HepG2 (cell line): ENCODE results near the gene NATD1. TPM values are rescaled to one million over a fixed set of nuclear protein-coding genes. Genes with fewer than 3 reads are reported as not detected.

Experiments
- HMG20B ChIP-seq: conservative IDR thresholded peaks from 2 replicates; pipeline ENCODE4 v1.6.1; 2016; ENCODE audit warnings: missing genetic modification reagents, missing compliant biosample characterization
- NCOA1 ChIP-seq: sonication (generic); formaldehyde crosslinking; IDR thresholded peaks from 2 replicates; pipeline ENCODE4 v1.9.0; 2021; ENCODE audit warnings: missing genetic modification reagents
- ONECUT2 ChIP-seq: sonication (generic); formaldehyde crosslinking; IDR thresholded peaks from 2 replicates; pipeline ENCODE4 v1.4.0; 2020; ENCODE audit warnings: missing genetic modification reagents
- REPIN1 ChIP-seq: sonication (generic); formaldehyde crosslinking; IDR thresholded peaks from 2 replicates; pipeline ENCODE4 v1.8.0; 2022; ENCODE audit warnings: missing genetic modification reagents, low read depth, mild to moderate bottlenecking, borderline replicate concordance
- SIX1 ChIP-seq: sonication (generic); formaldehyde crosslinking; IDR thresholded peaks from 2 replicates; pipeline ENCODE4 v1.4.0; 2020; ENCODE audit warnings: missing genetic modification reagents, borderline replicate concordance
- ZMAT5 ChIP-seq: sonication (generic); formaldehyde crosslinking; IDR thresholded peaks from 2 replicates; pipeline ENCODE4 v1.5.0; 2020; ENCODE audit warnings: mild to moderate bottlenecking, low read depth, missing genetic modification reagents, borderline replicate concordance
- ZNF460 ChIP-seq: sonication (generic); formaldehyde crosslinking; IDR thresholded peaks from 2 replicates; pipeline ENCODE4 v1.5.1; 2020; ENCODE audit warnings: missing genetic modification reagents, mild to moderate bottlenecking, borderline replicate concordance
- ZNF609 ChIP-seq: sonication (generic); formaldehyde crosslinking; IDR thresholded peaks from 2 replicates; pipeline ENCODE4 v1.4.0; 2020; ENCODE audit warnings: mild to moderate bottlenecking, missing genetic modification reagents, borderline replicate concordance
- ZNF614 ChIP-seq: IDR thresholded peaks from 2 replicates; pipeline ENCODE4 v1.6.1; 2018; ENCODE audit warnings: missing biosample characterization, missing genetic modification reagents, inconsistent platforms, borderline replicate concordance
- ZNF724P ChIP-seq: sonication (generic); formaldehyde crosslinking; IDR thresholded peaks from 2 replicates; pipeline ENCODE4 v1.8.0; 2022; ENCODE audit warnings: missing genetic modification reagents, borderline replicate concordance
- ZNF83 ChIP-seq: sonication (generic); formaldehyde crosslinking; IDR thresholded peaks from 2 replicates; pipeline ENCODE4 v1.4.0; 2020; ENCODE audit warnings: missing genetic modification reagents, mild to moderate bottlenecking, borderline replicate concordance
- ZNF850 ChIP-seq: sonication (generic); formaldehyde crosslinking; conservative IDR thresholded peaks from 2 replicates; pipeline ENCODE4 v1.9.0; 2021; ENCODE audit warnings: mild to moderate bottlenecking, missing genetic modification reagents
- ZSCAN31 ChIP-seq: sonication (generic); formaldehyde crosslinking; IDR thresholded peaks from 2 replicates; pipeline ENCODE4 v1.5.0; 2020; ENCODE audit warnings: low read depth, mild to moderate bottlenecking, missing genetic modification reagents
- polyA plus RNA-seq, 8 experiments: library from polyadenylated mRNA; depleted of rRNA in 3 of 8; stranded (reverse) in 7 of 8; unstranded in 1 of 8; fragments of >200 nt; fragmentation: Illumina TruSeq in 4 of 8; extraction: Trizol in 4 of 8; gene quantifications; 2 replicates each; pipeline versions ENCODE4 v1.2.1 to v1.2.3, GENCODE V29; 2011 to 2016; ENCODE audit warnings: low read depth in 4 of 8, missing spikeins in 1 of 8, mixed read lengths in 1 of 8; ENCODE audit not compliant: insufficient read depth in 1 of 8
- total RNA-seq, 5 experiments: library from RNA; depleted of rRNA; stranded (reverse); fragments of >200 nt; fragmentation: Illumina TruSeq; extraction: Trizol; gene quantifications; 2 replicates each; pipeline ENCODE4 v1.2.3, GENCODE V29; 2016; ENCODE audit warnings: low read depth in 1 of 5
- TF ChIP-seq, protein P1 (sequence below): sonication (generic); formaldehyde crosslinking; IDR thresholded peaks from 2 replicates; pipeline ENCODE4 v1.4.0; 2020; ENCODE audit warnings: missing genetic modification reagents, borderline replicate concordance
- TF ChIP-seq, protein P2 (sequence below): sonication (generic); formaldehyde crosslinking; IDR thresholded peaks from 2 replicates; pipeline ENCODE4 v1.5.0; 2020; ENCODE audit warnings: mild to moderate bottlenecking, missing genetic modification reagents

NATD1 gene
- total and polyA plus RNA-seq, 2 of the 13 experiments (the other 11 are each of a cell fraction or from before 2014, with no cell fraction given): 0.31 to 2.3 TPM

DNA sequence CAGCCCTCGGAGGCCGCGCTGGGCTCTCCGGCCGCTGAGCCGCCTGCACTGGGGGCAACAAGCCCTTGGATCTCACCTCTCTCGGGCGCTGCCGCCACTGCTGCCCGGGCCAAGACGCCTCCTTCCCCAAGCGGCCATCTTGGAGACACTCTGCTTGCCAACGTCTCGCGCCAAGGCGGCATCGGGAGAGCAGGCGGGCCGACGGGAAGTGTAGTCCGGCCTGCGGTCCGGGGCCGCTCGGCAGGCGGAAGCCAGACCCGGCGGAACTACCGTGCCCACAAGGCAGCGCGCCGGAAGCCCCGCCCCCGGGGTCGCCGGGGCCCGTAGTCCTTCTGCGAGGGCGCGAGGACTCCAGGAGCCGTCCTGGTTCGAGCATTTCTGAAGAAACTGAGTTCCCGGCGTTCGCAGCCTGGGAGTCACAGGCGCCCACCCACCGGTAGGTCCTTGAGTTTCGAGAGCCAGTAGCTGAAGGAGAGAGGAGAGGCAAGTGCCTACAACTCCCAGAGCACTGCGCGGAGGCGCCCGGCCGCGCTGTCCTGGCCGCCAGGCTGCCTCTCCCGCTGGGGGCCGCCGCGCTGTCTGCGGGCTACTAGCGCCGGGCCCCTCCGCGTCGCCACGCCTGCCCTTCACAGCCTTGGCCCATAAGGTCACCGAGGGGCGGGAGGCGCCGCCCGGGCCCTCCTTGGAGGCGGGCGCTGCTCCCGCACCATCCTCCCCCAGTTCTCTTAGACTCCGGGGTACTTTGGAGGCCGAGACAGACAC, 39.0 kb downstream of the NATD1 start, which contains the start of gene TMEM11 (continued):
- TF ChIP-seq ZNF609 (CRISPR knock-in tag): peak; percentile 2; the same call in 1 of the 2 replicates
- TF ChIP-seq REPIN1 (CRISPR knock-in tag): no peak
- TF ChIP-seq ZNF83 (CRISPR knock-in tag): no peak
- no peak for TF ChIP-seq NCOA1 (CRISPR knock-in tag)
- no peak; the same call in 1 of the 2 replicates for TF ChIP-seq ZSCAN31
- TF ChIP-seq ZNF724P (CRISPR knock-in tag): no peak
- no peak for TF ChIP-seq ZNF460 (CRISPR knock-in tag)
- TF ChIP-seq SIX1 (CRISPR knock-in tag): no peak; the same call in 1 of the 2 replicates
- no peak for TF ChIP-seq ZNF614
- TF ChIP-seq ONECUT2 (CRISPR knock-in tag): no peak
- TF ChIP-seq ZNF850: no peak
- TF ChIP-seq HMG20B (CRISPR knock-in tag): no peak
- TF ChIP-seq, protein P1, sequence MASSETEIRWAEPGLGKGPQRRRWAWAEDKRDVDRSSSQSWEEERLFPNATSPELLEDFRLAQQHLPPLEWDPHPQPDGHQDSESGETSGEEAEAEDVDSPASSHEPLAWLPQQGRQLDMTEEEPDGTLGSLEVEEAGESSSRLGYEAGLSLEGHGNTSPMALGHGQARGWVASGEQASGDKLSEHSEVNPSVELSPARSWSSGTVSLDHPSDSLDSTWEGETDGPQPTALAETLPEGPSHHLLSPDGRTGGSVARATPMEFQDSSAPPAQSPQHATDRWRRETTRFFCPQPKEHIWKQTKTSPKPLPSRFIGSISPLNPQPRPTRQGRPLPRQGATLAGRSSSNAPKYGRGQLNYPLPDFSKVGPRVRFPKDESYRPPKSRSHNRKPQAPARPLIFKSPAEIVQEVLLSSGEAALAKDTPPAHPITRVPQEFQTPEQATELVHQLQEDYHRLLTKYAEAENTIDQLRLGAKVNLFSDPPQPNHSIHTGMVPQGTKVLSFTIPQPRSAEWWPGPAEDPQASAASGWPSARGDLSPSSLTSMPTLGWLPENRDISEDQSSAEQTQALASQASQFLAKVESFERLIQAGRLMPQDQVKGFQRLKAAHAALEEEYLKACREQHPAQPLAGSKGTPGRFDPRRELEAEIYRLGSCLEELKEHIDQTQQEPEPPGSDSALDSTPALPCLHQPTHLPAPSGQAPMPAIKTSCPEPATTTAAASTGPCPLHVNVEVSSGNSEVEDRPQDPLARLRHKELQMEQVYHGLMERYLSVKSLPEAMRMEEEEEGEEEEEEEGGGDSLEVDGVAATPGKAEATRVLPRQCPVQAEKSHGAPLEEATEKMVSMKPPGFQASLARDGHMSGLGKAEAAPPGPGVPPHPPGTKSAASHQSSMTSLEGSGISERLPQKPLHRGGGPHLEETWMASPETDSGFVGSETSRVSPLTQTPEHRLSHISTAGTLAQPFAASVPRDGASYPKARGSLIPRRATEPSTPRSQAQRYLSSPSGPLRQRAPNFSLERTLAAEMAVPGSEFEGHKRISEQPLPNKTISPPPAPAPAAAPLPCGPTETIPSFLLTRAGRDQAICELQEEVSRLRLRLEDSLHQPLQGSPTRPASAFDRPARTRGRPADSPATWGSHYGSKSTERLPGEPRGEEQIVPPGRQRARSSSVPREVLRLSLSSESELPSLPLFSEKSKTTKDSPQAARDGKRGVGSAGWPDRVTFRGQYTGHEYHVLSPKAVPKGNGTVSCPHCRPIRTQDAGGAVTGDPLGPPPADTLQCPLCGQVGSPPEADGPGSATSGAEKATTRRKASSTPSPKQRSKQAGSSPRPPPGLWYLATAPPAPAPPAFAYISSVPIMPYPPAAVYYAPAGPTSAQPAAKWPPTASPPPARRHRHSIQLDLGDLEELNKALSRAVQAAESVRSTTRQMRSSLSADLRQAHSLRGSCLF: no peak
- no peak for TF ChIP-seq ZMAT5 (CRISPR knock-in tag)
- TF ChIP-seq, protein P2, sequence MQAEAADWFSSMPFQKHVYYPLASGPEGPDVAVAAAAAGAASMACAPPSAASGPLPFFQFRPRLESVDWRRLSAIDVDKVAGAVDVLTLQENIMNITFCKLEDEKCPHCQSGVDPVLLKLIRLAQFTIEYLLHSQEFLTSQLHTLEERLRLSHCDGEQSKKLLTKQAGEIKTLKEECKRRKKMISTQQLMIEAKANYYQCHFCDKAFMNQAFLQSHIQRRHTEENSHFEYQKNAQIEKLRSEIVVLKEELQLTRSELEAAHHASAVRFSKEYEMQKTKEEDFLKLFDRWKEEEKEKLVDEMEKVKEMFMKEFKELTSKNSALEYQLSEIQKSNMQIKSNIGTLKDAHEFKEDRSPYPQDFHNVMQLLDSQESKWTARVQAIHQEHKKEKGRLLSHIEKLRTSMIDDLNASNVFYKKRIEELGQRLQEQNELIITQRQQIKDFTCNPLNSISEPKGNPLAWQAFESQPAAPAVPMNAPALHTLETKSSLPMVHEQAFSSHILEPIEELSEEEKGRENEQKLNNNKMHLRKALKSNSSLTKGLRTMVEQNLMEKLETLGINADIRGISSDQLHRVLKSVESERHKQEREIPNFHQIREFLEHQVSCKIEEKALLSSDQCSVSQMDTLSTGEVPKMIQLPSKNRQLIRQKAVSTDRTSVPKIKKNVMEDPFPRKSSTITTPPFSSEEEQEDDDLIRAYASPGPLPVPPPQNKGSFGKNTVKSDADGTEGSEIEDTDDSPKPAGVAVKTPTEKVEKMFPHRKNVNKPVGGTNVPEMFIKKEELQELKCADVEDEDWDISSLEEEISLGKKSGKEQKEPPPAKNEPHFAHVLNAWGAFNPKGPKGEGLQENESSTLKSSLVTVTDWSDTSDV (CRISPR knock-in tag): no peak
